GM11168 (cell line): ENCODE data around the gene SIGLEC8.
"Not testable (repeated sequence)": the region's sequence is repeated elsewhere in the genome, so short reads cannot be mapped to it uniquely, and the experiment has no call there.

Experiments used
- in situ Hi-C: fragments of 300-500 bp; cut with MboI; formaldehyde crosslinking; loops from one replicate; pipeline ENCODE4 v1.12.0; 2022; ENCODE audit warnings: low sequenced_read_pairs; ENCODE audit not compliant: unreplicated experiment

The SIGLEC8 gene

GRCh38 chr19:51476164-51476563 is 17.9 kb upstream of the SIGLEC8 start:
- in situ Hi-C loops: no loop called here

- in situ Hi-C loops: loop anchor here (5.0 kb wide), 1 partner anchor 179 kb away; no protein-coding TSS in a partner anchor
Observed at GRCh38 chr19:51473009-51473707, 14.9 kb upstream of the SIGLEC8 start.

GRCh38 chr19:51472607-51473006 is 14.4 kb upstream of the SIGLEC8 start:
- in situ Hi-C loops: loop anchor here (5.0 kb wide), 1 partner anchor 180 kb away; no protein-coding TSS in a partner anchor

GRCh38 chr19:51471527-51471926 is 13.3 kb upstream of the SIGLEC8 start:
- in situ Hi-C loops: loop anchor here (5.0 kb wide), 1 partner anchor 181 kb away; no protein-coding TSS in a partner anchor

GRCh38 chr19:51470966-51471365 is 12.7 kb upstream of the SIGLEC8 start:
- in situ Hi-C loops: loop anchor here (5.0 kb wide), 1 partner anchor 181 kb away; no protein-coding TSS in a partner anchor

- in situ Hi-C loops: loop anchor here (5.0 kb wide), 1 partner anchor 183 kb away; no protein-coding TSS in a partner anchor
Observed at GRCh38 chr19:51469629-51470028, 11.4 kb upstream of the SIGLEC8 start.

GRCh38 chr19:51469162-51469561 is 10.9 kb upstream of the SIGLEC8 start:
- in situ Hi-C loops: no loop called here

GRCh38 chr19:51468545-51468920 is 10.3 kb upstream of the SIGLEC8 start:
- in situ Hi-C loops: no loop called here

- in situ Hi-C loops: no loop called here
Observed at GRCh38 chr19:51467864-51468544, 9.8 kb upstream of the SIGLEC8 start.

- in situ Hi-C loops: no loop called here
Observed at GRCh38 chr19:51466723-51467122, 8.5 kb upstream of the SIGLEC8 start.

GRCh38 chr19:51463976-51464581 is 5.8 kb upstream of the SIGLEC8 start:
- in situ Hi-C loops: not testable (repeated sequence)

GRCh38 chr19:51462681-51463080 is 4.4 kb upstream of the SIGLEC8 start:
- in situ Hi-C loops: no loop called here

GRCh38 chr19:51462276-51462675 is 4.0 kb upstream of the SIGLEC8 start:
- in situ Hi-C loops: no loop called here

GRCh38 chr19:51461723-51462161 is 3.5 kb upstream of the SIGLEC8 start:
- in situ Hi-C loops: no loop called here

GRCh38 chr19:51460164-51460992 is 2.1 kb upstream of the SIGLEC8 start:
- in situ Hi-C loops: no loop called here

GRCh38 chr19:51458899-51459505 is 748 bp upstream of the SIGLEC8 start:
- in situ Hi-C loops: no loop called here

GRCh38 chr19:51457351-51458013 is 772 bp downstream of the SIGLEC8 start:
- in situ Hi-C loops: no loop called here

- in situ Hi-C loops: no loop called here
Observed at GRCh38 chr19:51456541-51457290, 1.5 kb downstream of the SIGLEC8 start.
